Prostate gland (tissue), 2 donors: ENCODE results near the gene ZNRF2.

Experiments
- POLR2A ChIP-seq: fragments of 450-650 bp; IDR thresholded peaks from one replicate; pipeline ENCODE4 v1.6.1; 2016; ENCODE audit warnings: antibody characterized with exemption, mild to moderate bottlenecking
- POLR2AphosphoS5 ChIP-seq: sonication (generic); formaldehyde crosslinking; IDR thresholded peaks from one replicate; pipeline ENCODE4 v1.6.1; 2017; ENCODE audit warnings: antibody characterized with exemption
- TF ChIP-seq, protein P1 (sequence below), 4 experiments: fragments of 200-600 bp in 2 of 4; fragments of 450-650 bp in 2 of 4; sonication (generic) in 2 of 4; IDR thresholded peaks; 1 replicate in 3 of 4; 2 replicates in 1 of 4; pipeline ENCODE4 v1.5.1; 2016 to 2019; ENCODE audit warnings: antibody characterized with exemption in 4 of 4, mild to moderate bottlenecking in 2 of 4, moderate library complexity in 2 of 4

- TF ChIP-seq, protein P1, sequence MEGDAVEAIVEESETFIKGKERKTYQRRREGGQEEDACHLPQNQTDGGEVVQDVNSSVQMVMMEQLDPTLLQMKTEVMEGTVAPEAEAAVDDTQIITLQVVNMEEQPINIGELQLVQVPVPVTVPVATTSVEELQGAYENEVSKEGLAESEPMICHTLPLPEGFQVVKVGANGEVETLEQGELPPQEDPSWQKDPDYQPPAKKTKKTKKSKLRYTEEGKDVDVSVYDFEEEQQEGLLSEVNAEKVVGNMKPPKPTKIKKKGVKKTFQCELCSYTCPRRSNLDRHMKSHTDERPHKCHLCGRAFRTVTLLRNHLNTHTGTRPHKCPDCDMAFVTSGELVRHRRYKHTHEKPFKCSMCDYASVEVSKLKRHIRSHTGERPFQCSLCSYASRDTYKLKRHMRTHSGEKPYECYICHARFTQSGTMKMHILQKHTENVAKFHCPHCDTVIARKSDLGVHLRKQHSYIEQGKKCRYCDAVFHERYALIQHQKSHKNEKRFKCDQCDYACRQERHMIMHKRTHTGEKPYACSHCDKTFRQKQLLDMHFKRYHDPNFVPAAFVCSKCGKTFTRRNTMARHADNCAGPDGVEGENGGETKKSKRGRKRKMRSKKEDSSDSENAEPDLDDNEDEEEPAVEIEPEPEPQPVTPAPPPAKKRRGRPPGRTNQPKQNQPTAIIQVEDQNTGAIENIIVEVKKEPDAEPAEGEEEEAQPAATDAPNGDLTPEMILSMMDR (IDR thresholded peaks at IDR 0.05), result no peak
- TF ChIP-seq POLR2A, result no peak
- no peak for TF ChIP-seq POLR2AphosphoS5
Measured at GRCh38 chr7:30351286-30351685, 66.9 kb downstream of the ZNRF2 start.
